H1 (cell line): Measurements from ENCODE around the gene HOMER3.

Source experiments
- CHD2 ChIP-seq: IDR thresholded peaks from 2 replicates; pipeline ENCODE4 v1.6.1; 2012; ENCODE audit warnings: low read length, improper control_type of control experiment
- CREB1 ChIP-seq: IDR thresholded peaks from 2 replicates; pipeline ENCODE4 v1.6.1; 2012; ENCODE audit warnings: inconsistent platforms
- EZH2 ChIP-seq: fragments of 200-600 bp; sonication (generic); IDR thresholded peaks from 2 replicates; pipeline ENCODE4 v1.7.1; 2012; ENCODE audit warnings: low read depth, mild to moderate bottlenecking, moderate library complexity, low read length, inconsistent platforms; ENCODE audit not compliant: severe bottlenecking
- NRF1 ChIP-seq: IDR thresholded peaks from 2 replicates; pipeline ENCODE4 v1.6.1; 2011; ENCODE audit warnings: mild to moderate bottlenecking, low read depth, low read length, improper control_type of control experiment
- POLR2A ChIP-seq, 2 experiments: IDR thresholded peaks; 1 replicate in 1 of 2; 2 replicates in 1 of 2; pipeline ENCODE4 v1.6.1; 2011; ENCODE audit warnings: low read depth in 2 of 2, low read length in 2 of 2, mild to moderate bottlenecking in 2 of 2; ENCODE audit errors: control extremely low read depth in 1 of 2
- POLR2AphosphoS5 ChIP-seq: IDR thresholded peaks from 2 replicates; pipeline ENCODE4 v1.6.1; 2011; ENCODE audit warnings: low read depth, low read length
- RAD21 ChIP-seq, 2 experiments: IDR thresholded peaks in 1 of 2; conservative IDR thresholded peaks in 1 of 2; 2 replicates each; pipeline ENCODE4 v1.6.1; 2011; ENCODE audit warnings: low read depth in 2 of 2, low read length in 2 of 2, improper control_type of control experiment in 1 of 2, inconsistent platforms in 1 of 2, mild to moderate bottlenecking in 1 of 2, moderate library complexity in 1 of 2
- SP4 ChIP-seq: IDR thresholded peaks from 2 replicates; pipeline ENCODE4 v1.6.1; 2012; ENCODE audit warnings: low read length, inconsistent platforms
- TAF1 ChIP-seq: IDR thresholded peaks from 2 replicates; pipeline ENCODE4 v1.6.1; 2011; ENCODE audit warnings: mild to moderate bottlenecking, low read depth, low read length
- YY1 ChIP-seq: IDR thresholded peaks from 2 replicates; pipeline ENCODE4 v1.6.1; 2011; ENCODE audit warnings: low read depth, mild to moderate bottlenecking, low read length
- TF ChIP-seq, protein P1 (sequence below), 3 experiments: IDR thresholded peaks; 1 replicate in 2 of 3; 2 replicates in 1 of 3; pipeline versions ENCODE4 v1.5.1 to v1.6.1; 2011; ENCODE audit warnings: low read length in 3 of 3, mild to moderate bottlenecking in 3 of 3, inconsistent platforms in 2 of 3, low read depth in 1 of 3, moderate library complexity in 1 of 3; ENCODE audit not compliant: insufficient read depth in 1 of 3; ENCODE audit errors: control extremely low read depth in 1 of 3
- TF ChIP-seq, protein P2 (sequence below): IDR thresholded peaks from 2 replicates; pipeline ENCODE4 v1.6.1; 2012; ENCODE audit warnings: inconsistent platforms
- TF ChIP-seq, protein P3 (sequence below): IDR thresholded peaks from 2 replicates; pipeline ENCODE4 v1.6.1; 2012; ENCODE audit warnings: low read length, inconsistent platforms

DNA sequence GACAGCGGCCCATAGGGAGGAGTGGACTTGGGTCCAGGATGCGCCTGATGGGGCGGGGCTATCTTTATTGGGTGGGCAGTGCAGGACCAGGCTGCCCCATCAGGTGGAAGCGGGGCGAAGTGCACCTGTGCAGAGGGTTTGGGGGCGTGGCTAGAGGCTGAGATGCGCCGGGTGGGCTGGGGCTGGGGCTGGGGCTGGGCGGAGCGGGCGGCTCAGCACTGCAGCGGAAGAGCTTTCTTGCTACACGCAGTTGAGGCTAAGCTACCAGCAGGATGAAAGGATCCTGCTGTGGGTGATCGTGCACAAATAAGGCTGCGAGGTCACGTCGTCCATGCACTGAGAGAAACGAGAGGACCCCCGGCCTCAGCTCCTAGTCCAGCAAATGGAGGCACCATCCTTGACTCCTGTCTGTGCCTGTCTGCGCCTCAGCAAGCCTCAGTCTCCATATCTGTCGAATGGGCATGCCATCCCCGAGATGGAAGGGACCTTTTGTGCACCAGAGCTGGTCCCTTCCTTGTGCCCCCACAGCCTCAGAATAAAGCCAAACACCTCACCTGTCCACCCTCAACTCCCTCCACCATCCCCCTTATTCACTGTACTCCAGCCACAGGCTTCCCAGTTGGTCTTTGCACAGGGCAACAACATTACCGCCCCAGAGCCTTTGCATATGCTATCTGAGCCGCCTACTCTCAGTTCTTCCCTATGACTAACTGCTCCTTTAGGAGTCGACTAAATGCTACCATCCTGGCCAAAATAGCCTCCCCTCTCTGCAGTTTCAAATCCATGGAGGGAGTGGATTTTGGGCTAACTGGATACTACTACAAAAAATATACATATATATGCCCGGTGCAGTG, 21.0 kb upstream of the HOMER3 start:
- TF ChIP-seq, protein P1, sequence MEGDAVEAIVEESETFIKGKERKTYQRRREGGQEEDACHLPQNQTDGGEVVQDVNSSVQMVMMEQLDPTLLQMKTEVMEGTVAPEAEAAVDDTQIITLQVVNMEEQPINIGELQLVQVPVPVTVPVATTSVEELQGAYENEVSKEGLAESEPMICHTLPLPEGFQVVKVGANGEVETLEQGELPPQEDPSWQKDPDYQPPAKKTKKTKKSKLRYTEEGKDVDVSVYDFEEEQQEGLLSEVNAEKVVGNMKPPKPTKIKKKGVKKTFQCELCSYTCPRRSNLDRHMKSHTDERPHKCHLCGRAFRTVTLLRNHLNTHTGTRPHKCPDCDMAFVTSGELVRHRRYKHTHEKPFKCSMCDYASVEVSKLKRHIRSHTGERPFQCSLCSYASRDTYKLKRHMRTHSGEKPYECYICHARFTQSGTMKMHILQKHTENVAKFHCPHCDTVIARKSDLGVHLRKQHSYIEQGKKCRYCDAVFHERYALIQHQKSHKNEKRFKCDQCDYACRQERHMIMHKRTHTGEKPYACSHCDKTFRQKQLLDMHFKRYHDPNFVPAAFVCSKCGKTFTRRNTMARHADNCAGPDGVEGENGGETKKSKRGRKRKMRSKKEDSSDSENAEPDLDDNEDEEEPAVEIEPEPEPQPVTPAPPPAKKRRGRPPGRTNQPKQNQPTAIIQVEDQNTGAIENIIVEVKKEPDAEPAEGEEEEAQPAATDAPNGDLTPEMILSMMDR (IDR thresholded peaks at IDR 0.05; ENCODE audit: control extremely low read depth in 1 of 3, insufficient read depth in 1 of 3, low read depth in 1 of 3, low read length in 3 of 3) = peak; percentile 32 to 51 (median 47)
- TF ChIP-seq EZH2 = no peak
- peak in 1 of 2 experiments; percentile 43; a peak in 1 of 3 replicates for TF ChIP-seq POLR2A (IDR thresholded peaks at IDR 0.05; ENCODE audit: control extremely low read depth in 1 of 2, low read depth in 2 of 2, low read length in 2 of 2)
- no peak for TF ChIP-seq POLR2AphosphoS5
- TF ChIP-seq TAF1 = no peak
- TF ChIP-seq RAD21 (IDR thresholded peaks at IDR 0.05 in 1 of 2, conservative IDR thresholded peaks at IDR 0.05 in 1 of 2; ENCODE audit: low read depth in 2 of 2, low read length in 2 of 2) = peak; percentile 33 to 45; a peak in 3 of 4 replicates
- 0 out of 2 replicates have a peak, but pooled peaks have one; percentile 11 for TF ChIP-seq NRF1
- no peak; the same call in 1 of the 2 replicates for TF ChIP-seq CREB1
- TF ChIP-seq, protein P2, sequence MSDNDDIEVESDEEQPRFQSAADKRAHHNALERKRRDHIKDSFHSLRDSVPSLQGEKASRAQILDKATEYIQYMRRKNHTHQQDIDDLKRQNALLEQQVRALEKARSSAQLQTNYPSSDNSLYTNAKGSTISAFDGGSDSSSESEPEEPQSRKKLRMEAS = peak; percentile 9; the same call in 1 of the 2 replicates
- no peak for TF ChIP-seq CHD2
- no peak for TF ChIP-seq YY1
- TF ChIP-seq SP4 = no peak
- TF ChIP-seq, protein P3, sequence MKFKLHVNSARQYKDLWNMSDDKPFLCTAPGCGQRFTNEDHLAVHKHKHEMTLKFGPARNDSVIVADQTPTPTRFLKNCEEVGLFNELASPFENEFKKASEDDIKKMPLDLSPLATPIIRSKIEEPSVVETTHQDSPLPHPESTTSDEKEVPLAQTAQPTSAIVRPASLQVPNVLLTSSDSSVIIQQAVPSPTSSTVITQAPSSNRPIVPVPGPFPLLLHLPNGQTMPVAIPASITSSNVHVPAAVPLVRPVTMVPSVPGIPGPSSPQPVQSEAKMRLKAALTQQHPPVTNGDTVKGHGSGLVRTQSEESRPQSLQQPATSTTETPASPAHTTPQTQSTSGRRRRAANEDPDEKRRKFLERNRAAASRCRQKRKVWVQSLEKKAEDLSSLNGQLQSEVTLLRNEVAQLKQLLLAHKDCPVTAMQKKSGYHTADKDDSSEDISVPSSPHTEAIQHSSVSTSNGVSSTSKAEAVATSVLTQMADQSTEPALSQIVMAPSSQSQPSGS = no peak
